Right kidney (tissue), 1 donor: ENCODE data around the gene PHYHD1.
"Not testable (repeated sequence)": the region's sequence is repeated elsewhere in the genome, so short reads cannot be mapped to it uniquely, and the experiment has no call there.

Source experiments
- DNase-seq: peaks from one replicate; pipeline ENCODE4 v3.0.0-alpha.2; 2016

The PHYHD1 gene

DNA sequence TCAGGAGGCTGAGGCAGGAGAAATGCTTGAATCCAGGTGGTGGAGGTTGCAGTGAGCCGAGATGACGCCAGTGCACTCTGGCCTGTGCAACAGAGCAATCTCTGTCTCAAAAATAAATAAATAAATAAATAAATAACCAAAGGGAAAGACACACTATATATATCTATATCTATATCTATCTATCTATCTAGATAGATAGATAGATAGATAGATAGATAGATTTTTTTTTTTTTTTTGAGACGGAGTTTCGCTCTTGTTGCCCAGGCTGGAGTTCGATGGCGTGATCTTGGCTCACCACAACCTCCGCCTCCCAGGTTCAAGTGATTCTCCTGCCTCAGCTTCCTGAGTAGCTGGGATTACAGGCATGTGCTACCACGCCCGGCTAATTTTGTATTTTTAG is 40.6 kb downstream of the PHYHD1 start:
- DNase-seq, result not testable (repeated sequence)

DNA sequence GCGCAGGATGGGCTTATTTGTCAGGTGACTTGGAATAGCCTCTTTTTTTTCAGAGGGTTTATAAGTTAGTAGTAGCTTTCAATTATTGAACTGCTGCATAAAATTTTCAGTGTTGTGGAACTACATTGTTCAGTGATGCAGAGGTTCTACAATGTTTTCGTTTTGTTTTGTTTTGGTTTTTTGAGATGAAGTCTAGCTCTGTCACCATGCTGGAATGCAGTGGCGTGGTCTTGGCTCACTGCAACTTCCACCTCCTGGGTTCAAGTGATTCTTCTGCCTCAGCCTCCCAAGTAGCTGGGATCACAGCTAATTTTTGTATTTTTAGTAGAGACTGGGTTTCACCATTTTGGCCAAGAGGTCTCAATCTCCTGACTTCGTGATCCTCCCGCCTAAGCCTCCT is 48.7 kb downstream of the PHYHD1 start:
- DNase-seq, result no peak

DNA sequence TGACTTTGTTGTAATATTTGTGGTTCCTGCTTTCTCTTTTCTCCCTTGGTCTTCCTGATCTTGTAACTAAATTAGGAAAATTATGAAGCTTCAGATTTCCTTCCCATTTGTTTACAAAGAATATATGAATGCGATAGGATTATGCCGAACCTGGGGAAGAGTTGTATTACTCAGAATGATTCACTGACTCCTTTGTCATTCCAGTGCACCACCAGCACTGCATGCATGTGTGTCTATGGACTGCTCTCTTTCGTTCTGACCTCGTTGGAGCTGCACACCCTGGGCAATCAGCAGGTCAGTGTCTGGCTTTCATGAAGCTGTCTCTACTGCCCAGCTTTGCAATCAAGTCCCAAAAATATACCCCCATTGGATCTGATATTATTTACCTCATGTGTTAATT is 52.2 kb downstream of the PHYHD1 start:
- DNase-seq, result no peak

DNA sequence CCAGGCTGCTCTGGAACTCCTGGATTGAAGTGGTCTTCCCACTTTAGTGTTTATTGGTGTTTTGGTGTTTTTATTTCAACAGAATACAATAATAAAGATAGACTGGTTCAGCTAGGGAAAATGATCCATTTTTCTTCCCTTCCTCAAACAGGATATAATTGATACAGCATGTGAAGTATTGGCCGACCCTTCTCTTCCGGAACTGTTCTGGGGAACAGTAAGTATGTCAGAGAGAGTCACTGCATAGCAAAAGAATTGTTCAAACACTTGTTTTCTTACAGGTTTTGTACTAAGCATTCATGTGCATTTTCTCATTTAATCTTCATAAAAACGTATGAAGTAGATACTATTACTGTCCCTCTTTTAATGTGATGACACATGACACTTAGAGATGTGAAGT is 58.3 kb downstream of the PHYHD1 start:
- no peak for DNase-seq

DNA sequence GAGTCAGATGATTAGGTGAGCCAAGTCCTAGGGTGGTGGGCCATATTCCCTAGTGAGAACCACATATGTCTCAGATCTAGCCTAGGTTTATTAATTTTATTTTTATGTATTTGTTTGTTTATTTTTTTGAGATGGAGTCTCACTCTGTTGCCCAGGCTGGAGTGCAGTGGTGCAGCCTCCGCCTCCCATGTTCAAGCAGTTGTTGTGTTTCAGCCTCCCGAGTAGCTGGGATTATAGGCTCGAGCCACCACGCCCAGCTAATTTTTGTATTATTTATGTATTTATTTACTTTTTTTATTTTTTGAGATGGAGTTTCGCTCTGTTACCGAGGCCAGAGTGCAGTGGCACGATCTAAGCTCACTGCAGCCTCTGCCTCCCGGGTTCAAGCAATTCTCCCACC is 62.8 kb downstream of the PHYHD1 start:
- DNase-seq, result no peak

DNA sequence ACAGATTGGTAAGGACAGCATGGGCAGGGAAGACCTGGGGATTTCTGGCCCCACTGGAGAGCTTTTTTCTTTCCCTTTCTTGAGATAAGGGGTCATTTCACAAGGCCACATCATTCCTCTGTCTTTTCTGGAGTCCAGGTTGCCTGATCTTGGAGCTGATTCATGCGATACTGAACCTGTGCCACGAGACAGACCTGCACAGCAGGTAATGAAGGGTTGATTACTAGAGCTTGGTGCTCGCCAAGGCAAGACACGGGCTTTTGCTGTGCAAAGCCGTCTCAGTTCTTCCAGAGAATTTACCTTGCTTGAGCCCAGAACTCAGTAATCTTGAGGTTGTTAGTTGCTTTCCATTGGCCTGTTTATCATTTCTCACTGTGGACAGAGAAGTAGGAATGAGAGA is 65.9 kb downstream of the PHYHD1 start:
- no peak for DNase-seq

DNA sequence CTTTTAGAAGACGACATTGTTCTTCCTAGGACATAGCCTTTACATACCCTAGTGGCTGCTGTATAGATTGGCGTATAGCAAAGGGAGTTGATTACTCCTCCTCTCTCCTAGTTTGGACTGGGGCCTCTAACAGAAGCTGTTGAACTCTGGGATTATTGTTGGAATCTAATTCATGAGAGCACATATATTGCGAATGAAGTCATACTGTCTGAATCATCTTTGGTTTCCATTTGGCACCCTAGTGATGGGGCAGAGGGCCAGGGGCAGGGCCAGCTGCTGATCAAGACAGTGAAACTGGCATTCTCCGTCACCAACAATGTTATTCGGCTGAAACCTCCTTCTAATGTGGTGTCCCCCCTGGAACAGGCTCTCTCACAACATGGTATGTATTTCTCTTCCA is 67.0 kb downstream of the PHYHD1 start:
- DNase-seq, result no peak
